CD4-positive, alpha-beta memory T cell (primary cell): Measurements from ENCODE around the gene DDX56. TPM values are rescaled to one million over a fixed set of nuclear protein-coding genes. Genes with fewer than 3 reads are reported as not detected.
A peak's percentile ranks its signal among the peaks of the same experiment; 100 is the strongest.

Experiments
- CTCF ChIA-PET: fragments of 350-600 bp; sonication (Branson Sonifier 250); formaldehyde crosslinking; loops from one replicate; lab custom pipeline; 2021; ENCODE audit warnings: inconsistent platforms; ENCODE audit not compliant: partially characterized antibody; lab: Charles Lee
- POLR2A ChIA-PET: fragments of 350-600 bp; sonication (Branson Sonifier 250); formaldehyde crosslinking; loops from one replicate; lab custom pipeline; 2021; ENCODE audit not compliant: partially characterized antibody; lab: Charles Lee
- DNase-seq, 5 donors: peaks; one replicate each; pipeline versions ENCODE4 v3.0.0 to v3.0.0-alpha.2; 2020 to 2022; ENCODE audit warnings: mixed read lengths in 1 of 5
- H3K27ac ChIP-seq: one replicate; pipeline ENCODE4 v1.7.0; 2013; ENCODE audit warnings: low read depth, low read length
- H3K27me3 ChIP-seq: 2 replicates; pipeline ENCODE4 v1.7.0; 2013; ENCODE audit warnings: mild to moderate bottlenecking, low read length, moderate library complexity; ENCODE audit not compliant: insufficient read depth
- H3K36me3 ChIP-seq: 2 replicates; pipeline ENCODE4 v1.7.0; 2013; ENCODE audit warnings: mild to moderate bottlenecking, low read length, moderate library complexity; ENCODE audit not compliant: insufficient read depth
- H3K4me1 ChIP-seq: 2 replicates; pipeline ENCODE4 v1.7.0; 2013; ENCODE audit warnings: mild to moderate bottlenecking, low read length, moderate library complexity; ENCODE audit not compliant: insufficient read depth
- H3K4me3 ChIP-seq, 2 donors: one replicate each; pipeline ENCODE4 v1.7.0; 2013; ENCODE audit warnings: low read length in 2 of 2, mild to moderate bottlenecking in 1 of 2
- H3K9me3 ChIP-seq, 2 donors: one replicate each; pipeline ENCODE4 v1.7.0; 2013; ENCODE audit warnings: low read length in 2 of 2, control low read depth in 1 of 2; ENCODE audit not compliant: control insufficient read depth in 1 of 2
- H3K27ac Mint-ChIP-seq, 7 donors: one replicate each; pipeline ENCODE4 v1.8.0; 2020 to 2021; ENCODE audit warnings: mixed read lengths in 7 of 7, mild to moderate bottlenecking in 6 of 7, inconsistent platforms in 3 of 7, moderate library complexity in 3 of 7
- H3K27me3 Mint-ChIP-seq, 2 donors: one replicate each; pipeline ENCODE4 v1.8.0; 2020 to 2021; ENCODE audit warnings: mixed read lengths in 2 of 2
- H3K36me3 Mint-ChIP-seq, 2 donors: one replicate each; pipeline ENCODE4 v1.8.0; 2020 to 2021; ENCODE audit warnings: mixed read lengths in 2 of 2, inconsistent platforms in 1 of 2, mild to moderate bottlenecking in 1 of 2
- H3K4me1 Mint-ChIP-seq, 4 donors: one replicate each; pipeline ENCODE4 v1.8.0; 2020 to 2021; ENCODE audit warnings: mixed read lengths in 4 of 4, mild to moderate bottlenecking in 1 of 4
- H3K4me3 Mint-ChIP-seq, 8 donors: one replicate each; pipeline ENCODE4 v1.8.0; 2020 to 2021; ENCODE audit warnings: mixed read lengths in 8 of 8, mild to moderate bottlenecking in 7 of 8, moderate library complexity in 6 of 8, inconsistent platforms in 3 of 8
- H3K9me3 Mint-ChIP-seq, 8 donors: one replicate each; pipeline ENCODE4 v1.8.0; 2020 to 2021; ENCODE audit warnings: mixed read lengths in 8 of 8, mild to moderate bottlenecking in 5 of 8, inconsistent platforms in 3 of 8, moderate library complexity in 1 of 8
- intact Hi-C: fragments of 100-400 bp; cut with micrococcal nuclease; formaldehyde crosslinking; loops from one replicate; pipeline ENCODE4 v1.15.1; 2023
- polyA plus RNA-seq, 2 donors: library from polyadenylated mRNA; unstranded; fragments of 300-500 nt; fragmentation: Illumina TruSeq; gene quantifications; one replicate each; pipeline ENCODE4 v1.2.3, GENCODE V29; 2021
- total RNA-seq, 2 experiments: library from RNA; stranded (reverse); gene quantifications; one replicate each; pipeline ENCODE4 v1.2.3, GENCODE V29; 2021

The DDX56 gene
- 100 to 1,000 TPM; 109 to 114 TPM for total RNA-seq
- 10 to 100 TPM; 48.9 to 50.5 TPM for polyA plus RNA-seq

DNA sequence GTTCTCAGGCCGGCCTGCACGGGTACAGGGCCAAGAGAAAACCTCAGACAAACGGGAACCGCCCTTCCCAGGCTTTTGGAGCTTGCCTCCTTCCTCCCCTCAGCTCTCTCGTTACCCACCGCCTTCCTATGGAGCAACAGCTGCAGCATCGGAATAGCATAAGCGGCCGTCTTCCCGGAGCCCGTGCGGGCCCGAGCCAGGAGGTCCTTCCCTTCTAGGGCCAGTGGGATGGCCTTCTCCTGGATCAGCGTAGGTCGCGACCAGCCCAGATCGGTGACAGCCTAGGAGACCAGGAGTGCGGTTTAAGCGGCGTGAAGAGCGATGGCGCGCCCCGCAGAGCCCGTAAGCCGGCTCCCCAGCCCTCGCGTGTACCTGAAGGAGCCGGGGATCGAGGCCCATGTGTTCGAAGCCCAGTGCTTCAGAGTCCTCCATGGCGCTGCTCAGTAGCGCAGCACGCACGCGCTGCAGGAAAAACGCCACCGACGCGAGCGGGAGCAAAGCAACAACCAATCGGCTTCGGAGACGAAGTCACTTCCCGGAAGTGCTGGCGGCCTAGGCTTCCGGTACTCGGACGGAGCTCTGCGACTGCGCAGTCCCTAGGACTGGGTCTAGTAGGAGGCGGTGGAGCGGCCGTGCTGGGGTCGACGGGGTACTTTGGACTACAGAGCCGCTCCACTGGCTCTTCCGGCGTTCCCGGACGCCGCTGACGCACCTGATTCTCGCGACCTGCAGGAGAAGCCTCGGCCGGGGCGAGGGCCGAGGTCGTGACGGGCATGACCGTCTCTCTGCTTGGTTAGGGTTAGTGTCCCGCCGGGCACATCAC is at the start of gene DDX56:
DDX56 (minus strand) TSS at position 445 of the 823 bp plus-strand sequence; CDS start at position 432, 13 bp downstream.
- ChIA-PET CTCF (interaction anchor here (1.0 to 5.4 kb wide), 7 partner anchors 9 to 313 kb away, joined by 3 to 36 read pairs (median 4); partner anchors contain the start of gene TMED4), POLR2A (interaction anchor here (0.6 to 5.8 kb wide), 22 partner anchors 8 to 537 kb away, joined by 3 to 67 read pairs (median 6); partner anchors contain the start of genes DBNL, H2AZ2, NUDCD3 and OGDH)
- peak; percentile 87 to 93 (median 88) for DNase-seq
- H3K4me1 Mint-ChIP-seq: peaks cover 26 to 41% (median 34%) of the 10 kb centered on the region in 4 donors
- intact Hi-C loops: loop anchor here (1.0 to 5.0 kb wide), 6 partner anchors 9 to 491 kb away; partner anchors contain the start of genes NUDCD3, OGDH, POLM and PPIA
- Histone ChIP-seq H3K27ac (peak within 1 kb of the TSS; percentile 94), H3K4me3 (peak within 1 kb of the TSS; percentile 93), H3K4me1 (peaks cover 30% of the 10 kb centered on the region), H3K9me3 (no peaks in the 10 kb centered on the region), H3K36me3 (peaks cover 48% of the 10 kb centered on the region), H3K27me3 (no peaks in the 10 kb centered on the region)
- H3K27me3 Mint-ChIP-seq: no peaks in the 10 kb centered on the region
- H3K27ac Mint-ChIP-seq: peak within 1 kb of the TSS; percentile 97 to 99 (median 99)
- H3K9me3 Mint-ChIP-seq: no peaks in the 10 kb centered on the region
- peak within 1 kb of the TSS; percentile 94 to 99 (median 96) for H3K4me3 Mint-ChIP-seq
- peaks cover 33 to 74% of the 10 kb centered on the region in 2 donors for H3K36me3 Mint-ChIP-seq

DNA sequence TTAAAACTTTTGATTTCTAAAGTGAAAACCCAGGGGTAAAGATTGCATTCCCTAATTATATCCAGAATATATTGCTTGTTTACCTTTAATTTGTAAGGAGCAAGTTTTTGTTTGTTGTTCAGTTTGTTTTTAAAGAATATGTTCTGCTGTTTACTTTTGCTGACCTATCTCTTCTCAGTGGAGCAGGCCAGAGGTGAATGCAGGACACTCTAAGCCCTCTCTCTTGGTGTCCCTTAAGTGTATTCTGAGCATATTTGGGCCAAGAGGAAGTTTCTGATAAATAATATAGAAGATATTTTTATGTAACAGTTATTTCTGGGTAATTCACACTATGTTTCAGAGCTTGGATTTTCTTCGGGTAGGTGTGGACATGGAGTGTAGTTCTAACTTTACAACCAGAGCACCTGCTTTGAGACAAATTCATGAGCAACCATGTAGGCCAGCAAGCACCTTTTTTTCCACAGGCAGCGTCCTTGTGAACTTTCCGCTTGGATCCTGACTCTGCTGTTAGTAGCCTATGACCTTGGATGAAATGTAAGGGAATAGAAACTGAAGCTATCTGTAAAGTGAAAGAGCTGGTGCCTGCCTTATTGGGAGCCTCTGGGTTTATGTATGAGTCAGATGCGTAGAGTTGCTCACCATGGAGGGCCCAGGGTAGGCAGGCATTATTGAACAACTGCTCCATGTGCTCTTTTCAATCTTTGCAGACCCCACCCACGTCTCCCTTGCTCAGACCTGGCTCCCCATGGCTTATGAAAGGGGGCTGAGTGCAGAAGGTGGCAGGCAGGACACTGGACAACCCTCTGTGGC is 48.8 kb upstream of the DDX56 start:
- intact Hi-C loops: loop anchor here (1.0 to 2.0 kb wide), 3 partner anchors 7 to 16 kb away; partner anchors contain the start of gene OGDH
- Histone ChIP-seq H3K36me3 (peaks cover 20% of the 10 kb centered on the region), H3K4me1 (peaks cover 98% of the 10 kb centered on the region), H3K4me3 (peak overlapping the region in 1 of 2 donors; percentile 58), H3K9me3 (no peaks in the 10 kb centered on the region), H3K27ac (peak overlapping the region; percentile 74), H3K27me3 (no peaks in the 10 kb centered on the region)
- Mint-ChIP-seq H3K27ac (peak overlapping the region; percentile 91 to 99 (median 96)), H3K9me3 (no peaks in the 10 kb centered on the region), H3K36me3 (peaks cover 28 to 56% of the 10 kb centered on the region in 2 donors), H3K27me3 (no peaks in the 10 kb centered on the region), H3K4me1 (peaks cover 72 to 97% (median 86%) of the 10 kb centered on the region in 4 donors), H3K4me3 (peak overlapping the region; percentile 57 to 95 (median 82))
- peak in 3 of 5 donors; percentile 35 to 60 (median 36) for DNase-seq
- CTCF ChIA-PET: interaction anchor here (3.2 kb wide), 1 partner anchor 11 kb away, joined by 13 read pairs; no protein-coding TSS in a partner anchor
- POLR2A ChIA-PET: interaction anchor here (0.8 to 29.4 kb wide), 3 partner anchors 6 to 260 kb away, joined by 3 to 1226 read pairs (median 1226); partner anchors contain the start of gene OGDH

GRCh38 chr7:44621750-44622103 is 48.0 kb upstream of the DDX56 start:
- H3K4me1 ChIP-seq: peaks cover 99% of the 10 kb centered on the region
- no peaks in the 10 kb centered on the region for H3K27me3 Mint-ChIP-seq
- intact Hi-C loops: loop anchor here (1.0 to 2.0 kb wide), 2 partner anchors 10 to 15 kb away; partner anchors contain the start of gene OGDH
- H3K36me3 ChIP-seq: peaks cover 19% of the 10 kb centered on the region
- ChIA-PET POLR2A (interaction anchor here (1.3 to 29.4 kb wide), 3 partner anchors 6 to 40 kb away, joined by 5 to 1226 read pairs (median 1226); partner anchors contain the start of genes OGDH and TMED4), CTCF (interaction anchor here (3.2 kb wide), 1 partner anchor 12 kb away, joined by 13 read pairs; no protein-coding TSS in a partner anchor)
- no peak overlapping the region for H3K4me3 ChIP-seq
- no peaks in the 10 kb centered on the region for H3K9me3 ChIP-seq
- no peaks in the 10 kb centered on the region for H3K9me3 Mint-ChIP-seq
- no peaks in the 10 kb centered on the region for H3K27me3 ChIP-seq
- no peak for DNase-seq
- H3K27ac ChIP-seq: peak overlapping the region; percentile 74
- peak overlapping the region; percentile 89 to 99 (median 96) for H3K27ac Mint-ChIP-seq
- peaks cover 28 to 56% of the 10 kb centered on the region in 2 donors for H3K36me3 Mint-ChIP-seq
- peak overlapping the region in 6 of 8 donors; percentile 10 to 63 (median 52) for H3K4me3 Mint-ChIP-seq
- H3K4me1 Mint-ChIP-seq: peaks cover 79 to 100% (median 91%) of the 10 kb centered on the region in 4 donors

DNA sequence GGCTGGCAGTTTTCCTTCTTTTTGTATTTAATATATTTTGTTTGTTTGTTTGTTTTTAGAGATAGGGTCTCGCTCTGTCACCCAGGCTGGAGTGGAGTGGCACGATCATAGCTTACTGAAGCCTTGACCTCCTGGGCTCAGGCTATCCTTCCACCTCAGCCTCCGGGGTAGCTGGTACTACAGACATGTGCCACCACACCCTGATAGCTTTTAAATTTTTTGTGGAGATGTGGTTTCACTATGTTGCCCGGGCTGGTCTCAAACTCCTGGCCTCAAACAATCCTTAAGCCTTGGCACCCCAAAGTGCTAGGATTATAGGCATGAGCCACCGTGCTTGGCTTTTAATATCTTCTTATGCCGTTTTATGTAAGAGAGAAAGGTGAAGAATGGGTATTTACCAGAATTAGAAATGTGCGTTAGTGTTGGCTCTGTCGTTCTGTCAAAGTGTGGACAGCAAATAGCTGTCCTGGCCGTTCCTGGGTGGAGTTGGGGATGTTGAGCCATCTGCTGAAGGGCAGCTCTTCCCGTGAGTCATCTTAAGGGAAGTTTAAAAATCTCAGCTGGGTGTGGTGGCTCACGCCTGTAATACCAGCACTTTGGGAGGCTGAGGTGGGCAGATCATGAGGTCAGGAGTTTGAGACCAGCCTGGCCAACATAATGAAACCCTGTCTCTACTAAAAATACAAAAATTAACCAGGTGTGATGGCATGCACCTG is 47.5 kb upstream of the DDX56 start:
- H3K4me3 Mint-ChIP-seq: peak overlapping the region in 6 of 8 donors; percentile 10 to 63 (median 52)
- intact Hi-C loops: no loop called here
- Histone ChIP-seq H3K9me3 (no peaks in the 10 kb centered on the region), H3K27ac (peak overlapping the region; percentile 23), H3K27me3 (no peaks in the 10 kb centered on the region), H3K4me1 (peaks cover 95% of the 10 kb centered on the region), H3K4me3 (no peak overlapping the region), H3K36me3 (peaks cover 14% of the 10 kb centered on the region)
- H3K36me3 Mint-ChIP-seq: peaks cover 24 to 51% of the 10 kb centered on the region in 2 donors
- POLR2A ChIA-PET: interaction anchor here (1.0 to 29.4 kb wide), 4 partner anchors 6 to 53 kb away, joined by 3 to 1226 read pairs (median 616); partner anchors contain the start of genes OGDH and TMED4
- H3K4me1 Mint-ChIP-seq: peaks cover 75 to 96% (median 87%) of the 10 kb centered on the region in 4 donors
- CTCF ChIA-PET: interaction anchor here (1.0 to 3.2 kb wide), 2 partner anchors 9 to 13 kb away, joined by 4 to 13 read pairs; no protein-coding TSS in a partner anchor
- DNase-seq: no peak
- no peaks in the 10 kb centered on the region for H3K9me3 Mint-ChIP-seq
- peak overlapping the region; percentile 89 to 99 (median 96) for H3K27ac Mint-ChIP-seq
- no peaks in the 10 kb centered on the region for H3K27me3 Mint-ChIP-seq

GRCh38 chr7:44618753-44619152 is 45.0 kb upstream of the DDX56 start:
- H3K9me3 Mint-ChIP-seq: no peaks in the 10 kb centered on the region
- DNase-seq: peak in 3 of 5 donors; percentile 36 to 81 (median 47)
- H3K36me3 Mint-ChIP-seq: peaks cover 12 to 39% of the 10 kb centered on the region in 2 donors
- peaks cover 71 to 94% (median 83%) of the 10 kb centered on the region in 4 donors for H3K4me1 Mint-ChIP-seq
- H3K4me3 ChIP-seq: no peak overlapping the region
- peak overlapping the region; percentile 57 for H3K27ac ChIP-seq
- ChIA-PET CTCF (no interaction called here), POLR2A (interaction anchor here (28.5 to 29.4 kb wide), 2 partner anchors 3 to 10 kb away, joined by 1226 read pairs; partner anchors contain the start of gene OGDH)
- H3K9me3 ChIP-seq: no peaks in the 10 kb centered on the region
- no peaks in the 10 kb centered on the region for H3K36me3 ChIP-seq
- H3K27ac Mint-ChIP-seq: peak overlapping the region; percentile 80 to 97 (median 94)
- peak overlapping the region in 7 of 8 donors; percentile 50 to 84 (median 70) for H3K4me3 Mint-ChIP-seq
- intact Hi-C loops: loop anchor here (1.0 kb wide), 1 partner anchor 20 kb away; no protein-coding TSS in a partner anchor
- H3K27me3 ChIP-seq: no peaks in the 10 kb centered on the region
- H3K4me1 ChIP-seq: peaks cover 95% of the 10 kb centered on the region
- no peaks in the 10 kb centered on the region for H3K27me3 Mint-ChIP-seq

DNA sequence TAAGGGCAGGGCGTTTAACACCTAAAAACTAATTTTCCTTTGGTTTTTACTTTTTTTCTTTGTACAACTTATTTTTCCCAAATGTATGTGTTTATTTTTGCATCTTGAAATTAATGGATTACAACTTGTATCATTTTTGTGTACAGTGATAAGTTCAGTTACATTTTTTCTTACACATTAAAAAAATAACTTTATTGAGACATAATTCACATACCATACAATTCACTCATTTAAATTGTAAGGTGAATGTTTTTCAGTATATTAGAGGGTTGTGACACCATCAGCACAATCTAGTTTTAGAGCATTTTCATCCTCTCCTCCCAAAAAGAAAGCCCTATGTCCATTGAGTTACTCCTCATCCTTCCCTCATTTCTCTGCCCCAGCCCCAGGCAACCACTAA is 44.3 kb upstream of the DDX56 start:
- H3K4me1 Mint-ChIP-seq: peaks cover 67 to 90% (median 79%) of the 10 kb centered on the region in 4 donors
- Histone ChIP-seq H3K4me3 (no peak overlapping the region), H3K36me3 (no peaks in the 10 kb centered on the region), H3K4me1 (peaks cover 90% of the 10 kb centered on the region), H3K9me3 (no peaks in the 10 kb centered on the region), H3K27ac (peak overlapping the region; percentile 57), H3K27me3 (no peaks in the 10 kb centered on the region)
- intact Hi-C loops: no loop called here
- ChIA-PET CTCF (interaction anchor here (3.3 kb wide), 1 partner anchor 10 kb away, joined by 14 read pairs; no protein-coding TSS in a partner anchor), POLR2A (interaction anchor here (28.5 to 29.4 kb wide), 2 partner anchors 3 to 11 kb away, joined by 1226 read pairs; partner anchors contain the start of gene OGDH)
- no peak for DNase-seq
- H3K4me3 Mint-ChIP-seq: peak overlapping the region in 7 of 8 donors; percentile 15 to 84 (median 67)
- H3K9me3 Mint-ChIP-seq: no peaks in the 10 kb centered on the region
- H3K36me3 Mint-ChIP-seq: peaks cover 12 to 38% of the 10 kb centered on the region in 2 donors
- peak overlapping the region; percentile 86 to 97 (median 94) for H3K27ac Mint-ChIP-seq
- no peaks in the 10 kb centered on the region for H3K27me3 Mint-ChIP-seq
